Effector memory CD4-positive, alpha-beta T cell (primary cell): ENCODE results near the gene SRPK3.
A peak's percentile ranks its signal among the peaks of the same experiment; 100 is the strongest.

Experiments used
- DNase-seq, 3 donors: peaks; one replicate each; pipeline ENCODE4 v3.0.0-alpha.2; 2020
- H3K27ac ChIP-seq: 2 replicates; pipeline ENCODE4 v1.7.0; 2013; ENCODE audit warnings: mild to moderate bottlenecking, low read length, moderate library complexity; ENCODE audit not compliant: insufficient read depth, poor library complexity, severe bottlenecking
- H3K27me3 ChIP-seq: replicated peaks from 2 replicates; pipeline ENCODE4 v1.7.0; 2013; ENCODE audit warnings: mild to moderate bottlenecking, low read length; ENCODE audit not compliant: insufficient read depth, control insufficient read depth, poor library complexity, severe bottlenecking
- H3K36me3 ChIP-seq: 2 replicates; pipeline ENCODE4 v1.7.0; 2013; ENCODE audit warnings: mild to moderate bottlenecking, low read length, moderate library complexity; ENCODE audit not compliant: control insufficient read depth, insufficient read depth
- H3K4me1 ChIP-seq: 2 replicates; pipeline ENCODE4 v1.7.0; 2013; ENCODE audit warnings: low read length, mild to moderate bottlenecking; ENCODE audit not compliant: control insufficient read depth, insufficient read depth, poor library complexity, severe bottlenecking
- H3K4me3 ChIP-seq: 2 replicates; pipeline ENCODE4 v1.7.0; 2013; ENCODE audit warnings: low read length, low read depth, mild to moderate bottlenecking; ENCODE audit not compliant: insufficient read depth, poor library complexity, severe bottlenecking
- H3K9me3 ChIP-seq: 2 replicates; pipeline ENCODE4 v1.7.0; 2013; ENCODE audit warnings: mild to moderate bottlenecking, low read length, moderate library complexity; ENCODE audit not compliant: control insufficient read depth

SRPK3 gene

DNA sequence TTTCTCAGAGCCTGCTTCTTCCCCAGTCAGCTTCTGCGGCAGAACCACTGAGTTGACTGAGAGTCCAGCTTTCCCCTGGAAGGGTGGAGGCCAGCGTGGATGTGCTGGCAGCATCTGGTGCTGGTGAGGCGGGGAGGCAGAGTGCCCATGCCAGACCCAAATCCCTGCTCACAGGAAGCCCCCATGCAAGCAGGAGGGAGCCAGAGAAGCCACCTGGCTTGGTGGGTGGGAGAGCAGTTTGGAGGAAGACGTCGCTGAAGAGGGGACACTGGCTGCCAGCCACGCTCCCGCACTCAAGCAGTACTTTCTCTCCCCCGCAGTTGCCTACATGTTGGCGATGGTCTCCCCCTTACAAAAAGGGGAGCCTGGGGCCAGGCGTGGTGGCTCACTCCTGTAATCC lies 43.5 kb downstream of the SRPK3 start:
- DNase-seq: no peak
- Histone ChIP-seq H3K27me3 (no peaks in the 10 kb centered on the region), H3K27ac (no peak overlapping the region), H3K9me3 (no peaks in the 10 kb centered on the region), H3K4me3 (no peak overlapping the region), H3K4me1 (peaks cover 26% of the 10 kb centered on the region), H3K36me3 (no peaks in the 10 kb centered on the region)

DNA sequence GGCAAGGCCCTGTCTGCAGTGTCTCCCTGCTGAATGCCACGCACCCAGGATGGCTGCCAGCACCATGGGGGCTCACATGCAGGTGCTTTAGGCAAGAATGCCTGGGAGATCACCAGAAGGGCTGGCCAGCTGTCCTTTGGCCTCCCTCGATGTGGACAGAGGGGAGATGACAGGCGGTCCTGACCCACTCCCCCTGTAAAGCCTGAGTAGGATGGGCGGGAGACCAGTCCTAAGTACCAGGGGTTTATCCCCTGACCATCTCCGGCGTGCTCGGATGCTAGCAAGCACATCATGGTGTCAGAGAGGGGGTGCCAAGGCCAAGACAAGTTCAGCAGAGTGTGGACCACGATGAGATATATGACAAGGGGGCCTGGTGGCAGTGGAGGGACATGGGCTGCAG lies 44.2 kb downstream of the SRPK3 start:
- H3K36me3 ChIP-seq: no peaks in the 10 kb centered on the region
- H3K27ac ChIP-seq: no peak overlapping the region
- no peak for DNase-seq
- H3K9me3 ChIP-seq: no peaks in the 10 kb centered on the region
- H3K4me1 ChIP-seq: peaks cover 21% of the 10 kb centered on the region
- no peak overlapping the region for H3K4me3 ChIP-seq
- H3K27me3 ChIP-seq: no peaks in the 10 kb centered on the region

DNA sequence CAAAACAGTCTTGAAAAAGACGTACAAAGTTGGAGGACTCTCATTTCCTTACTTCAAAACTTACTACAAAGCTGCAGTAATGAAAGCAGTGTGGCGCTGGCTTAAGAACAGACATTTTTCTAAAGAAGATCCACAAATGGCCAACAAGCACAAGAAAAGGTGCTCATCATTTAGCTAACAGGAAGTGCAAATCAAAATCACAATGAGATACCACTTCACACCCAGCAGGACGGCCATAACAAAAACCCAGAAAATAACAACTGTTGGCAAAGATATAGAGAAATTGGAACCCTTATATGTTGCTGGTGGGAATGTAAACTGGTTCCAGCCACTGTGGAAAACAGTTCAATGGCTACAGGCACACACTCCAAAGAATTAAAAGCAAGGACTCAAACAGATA lies 46.2 kb downstream of the SRPK3 start:
- Histone ChIP-seq H3K4me3 (no peak overlapping the region), H3K27me3 (no peaks in the 10 kb centered on the region), H3K9me3 (no peaks in the 10 kb centered on the region), H3K4me1 (peaks cover 11% of the 10 kb centered on the region), H3K36me3 (no peaks in the 10 kb centered on the region), H3K27ac (no peak overlapping the region)
- no peak for DNase-seq

DNA sequence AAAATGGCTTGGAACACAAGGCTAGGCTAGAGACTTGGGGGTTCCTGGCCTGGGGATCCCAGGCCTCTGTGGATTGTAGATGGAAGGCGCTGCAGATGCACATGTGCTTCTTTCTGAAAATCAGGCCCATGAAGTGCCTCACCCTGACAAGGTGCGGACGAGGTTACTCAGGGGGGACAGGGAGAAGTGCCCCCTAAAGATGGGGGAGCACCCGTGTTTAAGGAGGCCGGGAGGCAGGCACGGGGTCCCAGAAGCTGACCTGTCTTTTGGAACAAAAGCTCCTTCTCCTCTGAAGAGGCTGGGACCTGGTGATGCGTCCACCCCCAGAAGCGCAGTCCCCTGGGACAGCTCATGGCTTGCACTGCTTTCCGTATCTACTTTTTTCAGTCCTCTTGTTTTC lies 47.1 kb downstream of the SRPK3 start:
- Histone ChIP-seq H3K4me1 (peaks cover 5% of the 10 kb centered on the region), H3K27ac (no peak overlapping the region), H3K4me3 (no peak overlapping the region), H3K36me3 (no peaks in the 10 kb centered on the region), H3K27me3 (no peaks in the 10 kb centered on the region), H3K9me3 (no peaks in the 10 kb centered on the region)
- DNase-seq: no peak

DNA sequence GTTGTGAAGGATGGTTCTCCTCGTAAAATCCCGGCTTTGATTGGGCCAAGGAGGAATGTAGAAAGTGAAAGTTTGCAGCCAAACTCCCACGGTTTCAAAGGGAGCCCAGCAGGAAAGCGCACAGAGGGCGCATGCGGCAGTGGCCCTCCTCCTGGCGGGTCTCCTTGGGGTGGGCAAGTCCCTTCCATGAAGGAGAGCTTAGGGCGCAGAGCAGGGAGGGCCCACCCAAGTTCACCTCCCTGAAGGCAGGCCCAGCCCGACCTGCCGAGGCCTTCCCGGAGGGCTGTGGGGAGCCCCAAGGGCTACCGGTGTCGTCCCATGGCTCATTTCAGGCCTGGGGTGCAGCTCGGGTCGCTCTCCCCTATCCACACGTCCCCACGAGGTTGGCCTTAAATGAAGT lies 47.5 kb downstream of the SRPK3 start:
- no peaks in the 10 kb centered on the region for H3K36me3 ChIP-seq
- H3K4me3 ChIP-seq: no peak overlapping the region
- H3K9me3 ChIP-seq: no peaks in the 10 kb centered on the region
- H3K27ac ChIP-seq: no peak overlapping the region
- peaks cover 5% of the 10 kb centered on the region for H3K4me1 ChIP-seq
- no peak for DNase-seq
- H3K27me3 ChIP-seq: no peaks in the 10 kb centered on the region

DNA sequence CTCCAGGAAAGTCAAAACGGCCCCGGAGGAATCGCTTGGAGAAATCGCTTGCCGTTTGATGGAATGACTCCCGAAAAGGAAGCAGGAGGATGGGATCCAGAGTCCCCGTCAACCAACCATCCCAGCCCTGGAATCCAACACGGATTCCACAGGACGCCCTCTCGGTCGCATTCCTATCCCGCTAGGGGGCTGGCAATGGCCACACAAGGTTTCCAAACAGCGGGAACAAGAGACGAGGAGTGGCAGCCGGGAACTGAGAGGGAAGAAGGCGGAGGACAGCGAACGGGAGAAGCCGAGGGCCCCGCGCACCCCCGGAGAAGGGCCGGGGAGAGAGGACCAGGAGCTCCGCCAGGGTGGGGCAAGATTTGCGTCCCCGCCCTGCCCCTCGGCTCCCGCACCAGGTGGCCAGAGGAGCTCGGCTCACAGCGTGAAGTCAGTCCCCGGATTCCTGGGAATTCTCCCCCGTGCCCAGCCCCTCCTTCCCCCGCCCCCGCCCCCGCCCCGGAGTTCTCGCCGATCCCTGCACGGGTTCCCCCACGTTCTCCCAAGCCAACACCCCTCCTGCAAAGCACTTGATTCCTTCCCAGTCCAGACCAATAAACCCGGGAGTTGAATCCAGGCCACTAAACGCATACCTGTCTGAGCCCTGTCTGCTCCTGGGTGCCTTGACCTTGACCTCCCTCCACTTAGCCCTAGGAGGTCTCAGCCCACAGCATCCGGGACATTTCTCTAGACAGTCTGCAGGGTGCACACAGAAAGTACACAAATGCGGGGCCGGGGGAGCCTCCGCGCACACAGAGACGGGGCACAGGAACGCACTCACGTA lies 48.1 kb downstream of the SRPK3 start:
- no peaks in the 10 kb centered on the region for H3K27me3 ChIP-seq

DNA sequence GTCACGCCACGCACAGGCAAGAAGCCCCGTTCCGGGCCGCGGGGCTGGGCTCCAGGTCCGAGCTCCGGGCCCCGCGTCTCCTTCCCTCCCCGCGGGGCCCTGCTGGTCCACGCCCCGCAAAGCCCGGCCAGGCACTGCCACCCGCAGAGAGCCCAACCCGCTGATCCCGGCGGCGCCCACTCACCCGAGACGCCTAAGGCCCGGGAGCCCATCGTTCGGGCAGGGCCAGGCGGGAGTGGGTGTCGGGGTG lies 48.6 kb downstream of the SRPK3 start:
- Histone ChIP-seq H3K4me3 (peak overlapping the region; percentile 50), H3K9me3 (no peaks in the 10 kb centered on the region), H3K4me1 (peaks cover 5% of the 10 kb centered on the region), H3K36me3 (no peaks in the 10 kb centered on the region), H3K27me3 (no peaks in the 10 kb centered on the region), H3K27ac (peak overlapping the region; percentile 32)
- DNase-seq: no peak

More for the DNA sequence above, 48.1 kb downstream of the SRPK3 start:
- peak overlapping the region; percentile 50 for H3K4me3 ChIP-seq
- DNase-seq: no peak
- peak overlapping the region; percentile 32 for H3K27ac ChIP-seq
- no peaks in the 10 kb centered on the region for H3K36me3 ChIP-seq
- no peaks in the 10 kb centered on the region for H3K9me3 ChIP-seq
- H3K4me1 ChIP-seq: peaks cover 5% of the 10 kb centered on the region

DNA sequence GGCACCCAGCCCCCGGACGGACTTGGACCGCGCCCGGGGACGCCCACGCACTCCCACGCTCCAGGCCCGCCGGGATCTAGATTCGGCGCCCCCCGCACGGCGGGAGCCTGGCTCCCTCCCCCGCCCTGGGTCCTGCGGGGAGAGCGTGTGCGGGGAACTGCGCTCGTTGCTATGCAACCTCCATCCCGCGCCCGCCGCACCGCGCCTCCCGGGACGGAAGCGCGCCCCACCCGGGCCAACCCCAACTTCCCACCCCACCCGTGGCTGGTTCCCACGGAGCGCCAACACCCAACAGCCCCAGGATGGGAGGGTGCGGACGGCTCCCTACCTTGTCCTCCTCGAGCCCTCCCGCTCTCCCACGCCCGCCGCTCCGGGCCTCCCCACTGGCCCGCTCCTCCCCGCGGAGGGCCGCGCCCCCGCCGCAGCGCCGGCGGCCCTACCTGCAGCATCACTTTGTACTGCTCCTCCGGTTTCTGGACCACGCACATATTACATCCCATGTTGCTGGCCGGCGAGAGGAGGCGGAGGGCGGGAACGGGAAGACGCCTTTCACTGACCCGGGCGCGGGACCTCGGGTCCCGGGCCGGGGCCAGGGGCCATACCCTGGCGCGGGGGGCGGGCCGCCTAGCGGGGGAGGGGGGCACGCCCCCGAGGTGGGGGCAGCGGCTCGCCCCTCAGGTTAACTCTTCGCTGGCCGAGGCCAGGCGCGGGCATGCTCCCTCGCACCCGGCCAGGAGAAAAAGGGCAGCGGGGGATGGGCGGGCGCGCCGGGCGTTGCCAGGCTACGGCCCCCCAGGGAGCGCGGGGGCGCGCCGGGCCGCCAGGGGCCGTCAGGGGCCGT lies 49.2 kb downstream of the SRPK3 start, which contains the start of gene PDZD4:
Gene PDZD4, minus strand, starts transcription at position 746 of the 841 bp plus-strand sequence. Its CDS starts 246 bp downstream, at position 500.
- Histone ChIP-seq H3K4me1 (peaks cover 5% of the 10 kb centered on the region), H3K27me3 (no peaks in the 10 kb centered on the region), H3K27ac (peak within 1 kb of the TSS; percentile 32), H3K4me3 (peak within 1 kb of the TSS; percentile 50), H3K36me3 (no peaks in the 10 kb centered on the region), H3K9me3 (no peaks in the 10 kb centered on the region)
- DNase-seq: peak in 1 of 3 donors; percentile 10

DNA sequence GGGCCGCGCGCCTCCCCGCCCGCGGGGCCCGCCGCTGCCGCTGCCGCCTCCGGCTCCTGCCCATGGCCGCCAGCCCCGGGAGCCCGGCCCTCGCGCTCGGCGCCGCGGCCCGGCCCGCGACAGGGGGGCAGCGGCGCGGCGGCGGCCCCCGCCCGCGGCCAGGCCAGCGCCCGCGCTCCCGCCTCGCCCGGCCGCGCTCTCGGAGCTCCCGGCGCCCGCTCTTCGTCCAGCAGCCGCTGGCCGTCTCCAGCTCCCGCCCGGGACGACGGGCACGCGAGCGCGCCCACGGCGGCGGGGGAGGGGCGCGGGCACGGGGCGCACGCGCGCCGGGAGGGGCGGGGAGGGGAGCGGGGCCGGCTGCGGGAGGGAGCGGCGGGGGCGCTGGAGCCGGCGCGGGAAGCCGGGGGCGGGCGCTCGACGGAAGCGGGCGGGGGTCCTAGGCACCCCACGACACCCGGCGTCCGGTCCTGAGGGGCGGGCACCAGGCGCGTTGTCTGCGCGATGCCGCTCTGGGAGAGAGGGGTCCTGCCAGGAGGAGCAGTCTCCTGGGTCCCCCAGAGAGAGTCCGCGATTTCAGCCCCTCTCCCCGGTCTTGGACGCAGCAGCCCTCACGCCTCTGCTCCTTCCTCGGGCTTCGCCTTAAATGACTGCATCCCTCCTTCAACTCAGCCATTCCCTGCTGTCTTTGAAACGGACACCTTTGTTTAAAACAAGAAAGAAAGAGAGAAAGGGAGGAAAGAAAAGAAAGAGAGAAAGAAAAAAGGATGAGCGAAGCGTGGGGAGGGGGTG lies 50.0 kb downstream of the SRPK3 start:
- DNase-seq: no peak
- Histone ChIP-seq H3K27me3 (no peaks in the 10 kb centered on the region), H3K4me1 (peaks cover 5% of the 10 kb centered on the region), H3K9me3 (no peaks in the 10 kb centered on the region), H3K4me3 (no peak overlapping the region), H3K27ac (no peak overlapping the region), H3K36me3 (no peaks in the 10 kb centered on the region)
